Naive thymus-derived CD4-positive, alpha-beta T cell (primary cell): ENCODE measurements around the gene CSNK1G2. TPM values are rescaled to one million over a fixed set of nuclear protein-coding genes. Genes with fewer than 3 reads are reported as not detected.

Experiments used
- ATAC-seq: fragments of 150-1000 bp; cut with Tn5 transposase; 2 replicates; pipeline ENCODE4 v1.10.0; 2021; ENCODE audit warnings: mild to moderate bottlenecking, moderate library complexity
- CTCF ChIA-PET: fragments of 350-600 bp; sonication (Branson Sonifier 250); formaldehyde crosslinking; loops from one replicate; lab custom pipeline; 2021; ENCODE audit warnings: antibody characterized with exemption; lab: Charles Lee
- POLR2A ChIA-PET: fragments of 350-600 bp; sonication (Branson Sonifier 250); formaldehyde crosslinking; loops from one replicate; lab custom pipeline; 2021; ENCODE audit warnings: antibody characterized with exemption, inconsistent platforms; lab: Charles Lee
- DNase-seq, 9 donors: peaks; one replicate each; pipeline versions ENCODE4 v3.0.0 to v3.0.0-alpha.2; 2020 to 2022; ENCODE audit warnings: mixed read lengths in 1 of 9
- H3K27ac ChIP-seq: one replicate; pipeline ENCODE4 v1.7.0; 2013; ENCODE audit warnings: mild to moderate bottlenecking, low read depth, low read length, moderate library complexity
- H3K27me3 ChIP-seq, 2 donors: one replicate each; pipeline ENCODE4 v1.7.0; 2013; ENCODE audit warnings: low read length in 2 of 2, mild to moderate bottlenecking in 2 of 2, moderate library complexity in 2 of 2; ENCODE audit not compliant: control insufficient read depth in 2 of 2, insufficient read depth in 2 of 2
- H3K36me3 ChIP-seq, 3 experiments: 1 replicate in 2 of 3; 2 replicates in 1 of 3; pipeline ENCODE4 v1.7.0; 2013; ENCODE audit warnings: low read length in 3 of 3, mild to moderate bottlenecking in 3 of 3, moderate library complexity in 1 of 3; ENCODE audit not compliant: insufficient read depth in 3 of 3, control insufficient read depth in 2 of 3
- H3K4me1 ChIP-seq, 2 donors: one replicate each; pipeline ENCODE4 v1.7.0; 2013; ENCODE audit warnings: low read length in 2 of 2, mild to moderate bottlenecking in 2 of 2, moderate library complexity in 1 of 2; ENCODE audit not compliant: control insufficient read depth in 2 of 2, insufficient read depth in 2 of 2
- H3K4me3 ChIP-seq: 2 replicates; pipeline ENCODE4 v1.7.0; 2013; ENCODE audit warnings: mild to moderate bottlenecking, low read length
- H3K9me3 ChIP-seq, 3 experiments: 1 replicate in 2 of 3; 2 replicates in 1 of 3; pipeline ENCODE4 v1.7.0; 2013; ENCODE audit warnings: low read length in 3 of 3; ENCODE audit not compliant: control insufficient read depth in 2 of 3
- H3K27ac Mint-ChIP-seq, 9 donors: one replicate each; pipeline ENCODE4 v1.8.0; 2020 to 2022; ENCODE audit warnings: mixed read lengths in 9 of 9, mild to moderate bottlenecking in 8 of 9, moderate library complexity in 5 of 9, inconsistent platforms in 2 of 9
- H3K27me3 Mint-ChIP-seq, 5 donors: one replicate each; pipeline ENCODE4 v1.8.0; 2021 to 2022; ENCODE audit warnings: mixed read lengths in 5 of 5, mild to moderate bottlenecking in 1 of 5
- H3K36me3 Mint-ChIP-seq, 5 donors: one replicate each; pipeline ENCODE4 v1.8.0; 2020 to 2022; ENCODE audit warnings: mixed read lengths in 5 of 5, mild to moderate bottlenecking in 3 of 5, inconsistent platforms in 1 of 5
- H3K4me1 Mint-ChIP-seq, 7 donors: one replicate each; pipeline ENCODE4 v1.8.0; 2020 to 2022; ENCODE audit warnings: mixed read lengths in 7 of 7, mild to moderate bottlenecking in 3 of 7, inconsistent platforms in 1 of 7
- H3K4me3 Mint-ChIP-seq, 10 donors: one replicate each; pipeline ENCODE4 v1.8.0; 2020 to 2022; ENCODE audit warnings: mild to moderate bottlenecking in 10 of 10, mixed read lengths in 10 of 10, moderate library complexity in 6 of 10, inconsistent platforms in 2 of 10
- H3K9me3 Mint-ChIP-seq, 11 donors: one replicate each; pipeline ENCODE4 v1.8.0; 2020 to 2022; ENCODE audit warnings: mixed read lengths in 11 of 11, mild to moderate bottlenecking in 4 of 11, inconsistent platforms in 1 of 11, moderate library complexity in 1 of 11
- intact Hi-C, 2 donors: fragments of 100-400 bp; cut with micrococcal nuclease; formaldehyde crosslinking; loops; one replicate each; pipeline ENCODE4 v1.15.1; 2023
- polyA plus RNA-seq, 2 donors: library from polyadenylated mRNA; unstranded; fragments of 300-500 nt; fragmentation: Illumina TruSeq; gene quantifications; one replicate each; pipeline ENCODE4 v1.2.3, GENCODE V29; 2021
- total RNA-seq, 6 experiments: library from RNA in 5 of 6; stranded (reverse) in 5 of 6; gene quantifications; 1 replicate in 5 of 6; 2 replicates in 1 of 6; pipeline ENCODE4 v1.2.3 and lab custom pipeline; 2021 to 2026

The CSNK1G2 gene
- total and polyA plus RNA-seq, 7 experiments from 2014 or later: 18.1 to 145 (median 115) TPM

DNA sequence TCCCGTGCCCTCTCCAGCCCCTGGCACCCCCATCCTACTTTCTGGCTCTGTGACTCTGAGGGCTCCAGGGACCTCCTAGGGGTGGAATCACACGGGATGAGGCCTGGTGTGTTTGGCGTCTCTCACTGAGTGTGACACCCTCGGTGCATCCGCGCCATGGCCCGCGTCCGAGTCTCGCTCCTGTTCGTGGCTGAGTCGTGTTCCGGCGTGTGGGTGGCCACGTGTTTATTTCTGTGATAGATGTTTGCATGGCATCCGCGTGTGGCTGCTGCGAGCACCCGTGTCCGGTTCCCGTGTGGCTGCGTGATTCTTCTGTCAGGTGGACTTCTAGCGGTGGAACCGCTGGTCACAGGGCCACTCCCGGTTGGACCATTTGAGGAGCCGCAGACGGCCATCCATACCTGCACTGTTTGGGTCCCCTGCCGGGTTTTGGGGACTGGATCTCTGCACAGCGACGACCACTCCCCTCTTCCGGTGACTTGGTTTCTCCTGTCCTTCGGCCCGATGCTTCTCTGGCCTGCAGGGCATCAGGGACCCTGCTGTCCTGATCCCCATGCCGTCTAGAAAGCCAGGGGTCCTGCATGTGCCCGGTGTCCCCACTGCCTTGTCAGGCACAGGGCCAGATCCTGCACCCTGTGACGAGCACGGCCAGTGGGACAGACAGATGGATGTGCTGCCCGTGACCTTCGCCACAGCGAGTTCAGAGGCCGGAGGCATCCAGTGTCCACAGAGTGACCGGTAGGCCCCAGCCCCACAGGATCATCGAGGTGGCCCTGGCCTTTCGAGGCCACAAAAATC, 8.5 kb downstream of the CSNK1G2 start:
- POLR2A ChIA-PET: no interaction called here
- CTCF ChIA-PET: no interaction called here
- intact Hi-C loops: no loop called here
- no peak overlapping the region for H3K27ac ChIP-seq
- ATAC-seq: no peak
- H3K27me3 ChIP-seq: no peaks in the 10 kb centered on the region
- no peaks in the 10 kb centered on the region for H3K9me3 Mint-ChIP-seq
- no peaks in the 10 kb centered on the region for H3K27me3 Mint-ChIP-seq
- H3K36me3 ChIP-seq: peaks cover 0 to 37% (median 0%) of the 10 kb centered on the region in 3 experiments
- H3K4me3 Mint-ChIP-seq: peak overlapping the region in 1 of 10 donors; percentile 25
- peak overlapping the region in 3 of 9 donors; percentile 28 to 48 (median 39) for H3K27ac Mint-ChIP-seq
- H3K36me3 Mint-ChIP-seq: peaks cover 0 to 4% (median 0%) of the 10 kb centered on the region in 5 donors
- DNase-seq: no peak
- no peak overlapping the region for H3K4me3 ChIP-seq
- H3K4me1 ChIP-seq: peaks cover 0 to 7% of the 10 kb centered on the region in 2 donors
- no peaks in the 10 kb centered on the region for H3K9me3 ChIP-seq
- H3K4me1 Mint-ChIP-seq: peaks cover 6 to 59% (median 26%) of the 10 kb centered on the region in 7 donors

DNA sequence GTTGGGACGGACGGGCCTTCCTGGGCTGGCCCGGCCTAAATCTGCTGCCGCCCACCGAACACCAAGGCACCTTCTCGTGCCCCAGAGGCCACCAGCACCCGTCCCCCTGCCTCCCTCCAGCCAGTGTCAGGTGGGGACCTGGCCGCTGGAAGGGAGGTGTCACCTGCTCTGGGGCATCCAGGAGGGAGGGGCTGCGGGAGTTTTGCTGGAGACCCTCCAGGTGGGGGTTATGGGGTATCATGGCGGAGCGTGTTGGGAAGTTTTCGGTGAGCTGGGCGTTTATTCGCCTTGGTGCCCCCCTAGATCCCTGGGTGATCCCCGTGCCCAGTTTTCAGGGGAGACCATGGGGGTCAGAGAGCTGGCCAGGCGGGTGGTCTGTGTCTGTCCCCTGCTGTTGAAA, 9.7 kb downstream of the CSNK1G2 start:
- H3K9me3 ChIP-seq: no peaks in the 10 kb centered on the region
- DNase-seq: no peak
- ChIA-PET POLR2A (no interaction called here), CTCF (no interaction called here)
- ATAC-seq: no peak
- peak overlapping the region in 3 of 9 donors; percentile 13 to 43 (median 28) for H3K27ac Mint-ChIP-seq
- no peak overlapping the region for H3K4me3 ChIP-seq
- no peaks in the 10 kb centered on the region for H3K9me3 Mint-ChIP-seq
- H3K4me3 Mint-ChIP-seq: no peak overlapping the region
- intact Hi-C loops: no loop called here
- H3K27ac ChIP-seq: no peak overlapping the region
- peaks cover 6 to 56% (median 25%) of the 10 kb centered on the region in 7 donors for H3K4me1 Mint-ChIP-seq
- H3K27me3 ChIP-seq: no peaks in the 10 kb centered on the region
- H3K4me1 ChIP-seq: peaks cover 0 to 7% of the 10 kb centered on the region in 2 donors
- peaks cover 0 to 4% (median 0%) of the 10 kb centered on the region in 5 donors for H3K36me3 Mint-ChIP-seq
- H3K36me3 ChIP-seq: peaks cover 0 to 42% (median 0%) of the 10 kb centered on the region in 3 experiments
- no peaks in the 10 kb centered on the region for H3K27me3 Mint-ChIP-seq

DNA sequence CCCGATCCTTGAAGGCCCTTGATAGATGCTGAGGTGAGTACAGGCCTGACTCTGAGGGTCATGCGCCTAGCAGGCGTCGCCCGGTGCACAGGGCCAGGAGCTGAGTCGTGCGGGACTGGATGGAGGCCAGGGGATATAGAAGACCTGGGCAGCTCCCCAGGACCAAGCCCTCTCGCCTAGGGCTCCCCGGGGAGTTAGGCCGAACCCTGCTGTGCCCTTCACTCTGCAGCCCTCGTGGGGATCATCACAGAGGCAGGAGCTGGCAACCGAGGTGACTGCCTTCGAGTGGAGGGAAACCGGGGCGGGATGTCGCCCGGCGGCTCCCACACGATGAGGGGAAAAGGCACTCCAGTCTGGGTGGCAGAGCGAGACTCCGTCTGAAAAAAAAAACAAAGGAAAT, 11.7 kb downstream of the CSNK1G2 start:
- no peaks in the 10 kb centered on the region for H3K9me3 ChIP-seq
- Mint-ChIP-seq H3K4me1 (peaks cover 5 to 56% (median 25%) of the 10 kb centered on the region in 7 donors), H3K27me3 (no peaks in the 10 kb centered on the region), H3K27ac (no peak overlapping the region), H3K9me3 (peaks cover 0 to 4% (median 0%) of the 10 kb centered on the region in 11 donors), H3K36me3 (peaks cover 0 to 4% (median 0%) of the 10 kb centered on the region in 5 donors), H3K4me3 (no peak overlapping the region)
- no peak overlapping the region for H3K4me3 ChIP-seq
- intact Hi-C loops: no loop called here
- ChIA-PET POLR2A (interaction anchor here (1.1 kb wide), 1 partner anchor 36 kb away, joined by 4 read pairs; no protein-coding TSS in a partner anchor), CTCF (no interaction called here)
- no peaks in the 10 kb centered on the region for H3K27me3 ChIP-seq
- peaks cover 0 to 59% (median 0%) of the 10 kb centered on the region in 3 experiments for H3K36me3 ChIP-seq
- no peak overlapping the region for H3K27ac ChIP-seq
- H3K4me1 ChIP-seq: no peaks in the 10 kb centered on the region
- ATAC-seq (no peak), DNase-seq (no peak)

DNA sequence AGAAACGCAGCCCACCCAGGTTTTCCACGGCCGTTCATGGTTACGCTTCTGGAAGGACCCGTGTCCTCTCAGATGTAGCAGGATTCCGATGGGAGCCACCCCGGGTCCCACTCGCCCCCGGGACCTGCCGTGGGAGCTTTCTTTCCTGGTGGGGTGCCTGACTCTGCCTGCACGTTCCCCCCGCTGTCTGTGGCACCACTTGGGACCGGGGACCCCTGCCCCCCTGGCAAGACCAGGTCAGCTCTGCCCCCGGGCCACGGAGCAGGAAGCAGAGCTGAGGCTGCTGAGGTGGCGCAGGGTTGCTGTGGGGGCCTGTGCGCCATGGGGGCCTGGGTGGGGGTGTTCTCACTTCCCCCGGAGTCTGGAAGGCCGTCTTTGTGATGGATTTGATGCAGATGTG, 12.1 kb downstream of the CSNK1G2 start:
- Mint-ChIP-seq H3K4me1 (peaks cover 5 to 56% (median 25%) of the 10 kb centered on the region in 7 donors), H3K36me3 (peaks cover 0 to 4% (median 0%) of the 10 kb centered on the region in 5 donors), H3K9me3 (peaks cover 0 to 4% (median 0%) of the 10 kb centered on the region in 11 donors), H3K27ac (no peak overlapping the region), H3K4me3 (no peak overlapping the region), H3K27me3 (no peaks in the 10 kb centered on the region)
- no peak overlapping the region for H3K4me3 ChIP-seq
- DNase-seq (no peak), ATAC-seq (no peak)
- intact Hi-C loops: no loop called here
- H3K9me3 ChIP-seq: no peaks in the 10 kb centered on the region
- peaks cover 0 to 59% (median 0%) of the 10 kb centered on the region in 3 experiments for H3K36me3 ChIP-seq
- no peak overlapping the region for H3K27ac ChIP-seq
- CTCF ChIA-PET: no interaction called here
- no peaks in the 10 kb centered on the region for H3K27me3 ChIP-seq
- POLR2A ChIA-PET: interaction anchor here (0.6 to 1.1 kb wide), 2 partner anchors 36 to 70 kb away, joined by 4 read pairs; no protein-coding TSS in a partner anchor
- H3K4me1 ChIP-seq: no peaks in the 10 kb centered on the region

DNA sequence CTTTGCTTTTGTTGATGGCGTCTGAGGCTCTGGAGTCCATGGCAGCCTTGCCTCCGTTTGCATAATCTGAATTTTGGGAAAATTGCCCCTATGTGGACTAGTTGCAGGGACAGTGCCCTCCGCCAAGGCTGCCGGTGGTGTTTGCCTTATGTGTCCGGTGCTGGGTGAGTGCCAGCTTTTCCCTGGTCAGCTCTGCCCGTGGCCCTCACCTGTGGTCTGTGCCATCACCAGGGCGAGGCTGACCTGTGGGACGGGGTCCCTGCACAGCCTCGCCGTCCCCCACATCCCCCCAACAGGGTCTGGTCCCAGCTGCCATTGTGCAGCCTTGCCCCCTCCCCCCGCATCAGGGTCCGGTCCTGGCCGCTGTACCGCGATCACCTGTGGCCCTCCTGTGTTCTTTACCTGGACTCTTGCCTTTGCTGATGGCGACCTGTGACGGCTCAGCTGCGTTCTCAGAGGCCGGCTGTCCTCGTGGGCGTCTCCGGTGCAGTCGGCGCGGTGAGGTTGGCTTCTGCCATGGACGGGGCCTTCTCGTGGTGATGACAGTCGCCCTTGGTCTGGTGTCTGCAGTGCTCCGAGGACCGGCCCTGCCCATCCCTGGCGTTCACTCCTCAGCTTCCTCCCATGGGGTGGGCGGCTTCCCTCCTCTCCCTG, 12.6 kb downstream of the CSNK1G2 start:
- no peak overlapping the region for H3K4me3 Mint-ChIP-seq
- Histone ChIP-seq H3K9me3 (no peaks in the 10 kb centered on the region), H3K4me3 (no peak overlapping the region), H3K27ac (no peak overlapping the region), H3K27me3 (no peaks in the 10 kb centered on the region), H3K36me3 (peaks cover 0 to 59% (median 0%) of the 10 kb centered on the region in 3 experiments), H3K4me1 (no peaks in the 10 kb centered on the region)
- ATAC-seq (no peak), DNase-seq (no peak)
- CTCF ChIA-PET: no interaction called here
- peaks cover 5 to 54% (median 23%) of the 10 kb centered on the region in 7 donors for H3K4me1 Mint-ChIP-seq
- intact Hi-C loops: no loop called here
- no peaks in the 10 kb centered on the region for H3K27me3 Mint-ChIP-seq
- H3K9me3 Mint-ChIP-seq: peaks cover 0 to 4% (median 0%) of the 10 kb centered on the region in 11 donors
- peaks cover 0 to 4% (median 0%) of the 10 kb centered on the region in 5 donors for H3K36me3 Mint-ChIP-seq
- POLR2A ChIA-PET: interaction anchor here (0.6 kb wide), 1 partner anchor 71 kb away, joined by 4 read pairs; no protein-coding TSS in a partner anchor
- H3K27ac Mint-ChIP-seq: no peak overlapping the region

DNA sequence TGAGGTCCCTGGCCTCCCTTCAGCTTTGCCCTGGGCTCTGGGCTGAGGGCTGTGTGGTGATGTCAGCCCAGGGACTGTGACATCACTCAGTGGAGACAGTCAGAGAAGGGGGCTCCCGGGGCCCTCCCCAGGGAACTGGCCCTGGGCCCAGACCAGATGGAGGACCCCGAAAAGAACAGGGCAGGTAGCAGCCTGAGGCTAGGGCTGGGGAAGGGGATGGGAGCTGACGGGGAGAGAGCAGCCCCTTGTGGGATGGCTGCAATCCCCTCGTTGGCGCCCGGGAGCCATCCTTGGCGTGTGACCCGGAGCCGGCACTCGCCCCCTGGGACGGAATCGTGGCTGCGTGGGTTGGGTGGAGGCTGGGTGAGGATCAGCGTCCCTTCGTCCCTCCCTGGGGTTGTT, 13.6 kb downstream of the CSNK1G2 start:
- H3K4me1 ChIP-seq: no peaks in the 10 kb centered on the region
- peaks cover 0 to 4% (median 0%) of the 10 kb centered on the region in 11 donors for H3K9me3 Mint-ChIP-seq
- H3K9me3 ChIP-seq: no peaks in the 10 kb centered on the region
- no peaks in the 10 kb centered on the region for H3K27me3 ChIP-seq
- H3K36me3 ChIP-seq: peaks cover 0 to 49% (median 0%) of the 10 kb centered on the region in 3 experiments
- H3K4me3 Mint-ChIP-seq: no peak overlapping the region
- H3K27me3 Mint-ChIP-seq: no peaks in the 10 kb centered on the region
- H3K4me3 ChIP-seq: no peak overlapping the region
- ChIA-PET CTCF (no interaction called here), POLR2A (no interaction called here)
- ATAC-seq: no peak
- intact Hi-C loops: no loop called here
- DNase-seq: no peak
- H3K27ac Mint-ChIP-seq: no peak overlapping the region
- no peak overlapping the region for H3K27ac ChIP-seq
- H3K36me3 Mint-ChIP-seq: no peaks in the 10 kb centered on the region
- H3K4me1 Mint-ChIP-seq: peaks cover 0 to 48% (median 18%) of the 10 kb centered on the region in 7 donors
